Sigmoid colon (tissue), 4 donors: ENCODE measurements around the gene RPS28.

Source experiments
- POLR2AphosphoS5 ChIP-seq, 4 donors: sonication (generic); formaldehyde crosslinking; IDR thresholded peaks; one replicate each; pipeline ENCODE4 v1.6.1; 2017; ENCODE audit warnings: antibody characterized with exemption in 4 of 4
- TF ChIP-seq, protein P1 (sequence below), 4 experiments: fragments of 450-650 bp in 3 of 4; fragments of 200-600 bp in 1 of 4; IDR thresholded peaks; one replicate each; pipeline ENCODE4 v1.5.1; 2016 to 2019; ENCODE audit warnings: antibody characterized with exemption in 4 of 4, mild to moderate bottlenecking in 3 of 4, moderate library complexity in 2 of 4

DNA sequence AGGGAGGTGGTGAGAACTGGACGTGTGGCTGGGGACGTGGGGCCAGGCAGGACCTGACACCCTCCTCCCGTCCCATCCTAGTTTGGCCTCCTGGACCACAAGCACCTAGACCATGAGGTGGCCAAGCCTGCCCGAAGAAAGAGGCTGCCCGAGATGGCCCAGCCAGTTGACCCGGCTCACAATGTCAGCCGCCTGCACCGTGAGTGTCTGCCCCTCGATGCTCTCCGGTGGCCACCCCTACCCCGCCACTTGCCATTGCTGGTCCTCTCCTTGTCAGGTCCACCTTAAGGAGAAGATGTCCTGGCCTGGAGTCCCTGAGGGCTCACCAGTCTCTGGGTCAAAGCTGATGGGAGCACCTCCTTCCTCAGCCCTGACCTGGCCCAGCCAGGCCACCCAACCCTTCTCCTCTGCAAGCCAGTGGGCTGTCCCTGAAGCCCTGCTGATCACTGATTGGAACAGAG is 44.9 kb downstream of the RPS28 start:
- TF ChIP-seq, protein P1, sequence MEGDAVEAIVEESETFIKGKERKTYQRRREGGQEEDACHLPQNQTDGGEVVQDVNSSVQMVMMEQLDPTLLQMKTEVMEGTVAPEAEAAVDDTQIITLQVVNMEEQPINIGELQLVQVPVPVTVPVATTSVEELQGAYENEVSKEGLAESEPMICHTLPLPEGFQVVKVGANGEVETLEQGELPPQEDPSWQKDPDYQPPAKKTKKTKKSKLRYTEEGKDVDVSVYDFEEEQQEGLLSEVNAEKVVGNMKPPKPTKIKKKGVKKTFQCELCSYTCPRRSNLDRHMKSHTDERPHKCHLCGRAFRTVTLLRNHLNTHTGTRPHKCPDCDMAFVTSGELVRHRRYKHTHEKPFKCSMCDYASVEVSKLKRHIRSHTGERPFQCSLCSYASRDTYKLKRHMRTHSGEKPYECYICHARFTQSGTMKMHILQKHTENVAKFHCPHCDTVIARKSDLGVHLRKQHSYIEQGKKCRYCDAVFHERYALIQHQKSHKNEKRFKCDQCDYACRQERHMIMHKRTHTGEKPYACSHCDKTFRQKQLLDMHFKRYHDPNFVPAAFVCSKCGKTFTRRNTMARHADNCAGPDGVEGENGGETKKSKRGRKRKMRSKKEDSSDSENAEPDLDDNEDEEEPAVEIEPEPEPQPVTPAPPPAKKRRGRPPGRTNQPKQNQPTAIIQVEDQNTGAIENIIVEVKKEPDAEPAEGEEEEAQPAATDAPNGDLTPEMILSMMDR (IDR thresholded peaks at IDR 0.05) = no peak
- TF ChIP-seq POLR2AphosphoS5 (IDR thresholded peaks at IDR 0.05) = no peak
